ENCODE measurements around the gene IQCH. TPM values are rescaled to one million over a fixed set of nuclear protein-coding genes. Genes with fewer than 3 reads are reported as not detected.

IQCH gene
- total and polyA plus RNA-seq, 9 of the 15 experiments (the other 6 are each of a cell fraction or from before 2014, with no cell fraction given) = 1.8 to 3.9 (median 2.7) TPM

GRCh38 chr15:67372986-67373675 is 118.5 kb downstream of the IQCH start (continued):
- no peak for TF ChIP-seq CBFB (CRISPR knock-in tag; IDR thresholded peaks at IDR 0.05)
- no peak for TF ChIP-seq ELF4 (CRISPR knock-in tag; IDR thresholded peaks at IDR 0.05)
- TF ChIP-seq ZNF445 (CRISPR knock-in tag; IDR thresholded peaks at IDR 0.05; ENCODE audit: low read depth) = no peak
- no peak for TF ChIP-seq BCLAF1 (IDR thresholded peaks at IDR 0.05; ENCODE audit: borderline replicate concordance in 1 of 2, control insufficient read depth in 1 of 2, low read depth in 2 of 2, low read length in 1 of 2)
- TF ChIP-seq HNRNPL (IDR thresholded peaks at IDR 0.05; ENCODE audit: low read depth, low read length) = no peak
- no peak for TF ChIP-seq HDGF (IDR thresholded peaks at IDR 0.05)
- TF ChIP-seq BRD4 (IDR thresholded peaks at IDR 0.05) = no peak
- TF ChIP-seq ETV6 (IDR thresholded peaks at IDR 0.05; ENCODE audit: borderline replicate concordance in 1 of 2, low read depth in 2 of 2, low read length in 1 of 2) = no peak
- no peak for TF ChIP-seq ETV6 (CRISPR knock-in tag; IDR thresholded peaks at IDR 0.05; ENCODE audit: borderline replicate concordance)
- no peak for TF ChIP-seq RBM14 (IDR thresholded peaks at IDR 0.05; ENCODE audit: borderline replicate concordance, insufficient read depth, low read depth, low read length)
- TF ChIP-seq E2F6 (IDR thresholded peaks at IDR 0.05; ENCODE audit: borderline replicate concordance in 1 of 2, extremely low read depth in 1 of 2, insufficient read depth in 1 of 2, insufficient read length in 1 of 2, low read depth in 1 of 2, low read length in 1 of 2, poor library complexity in 1 of 2, severe bottlenecking in 1 of 2) = no peak
- TF ChIP-seq, protein P1, sequence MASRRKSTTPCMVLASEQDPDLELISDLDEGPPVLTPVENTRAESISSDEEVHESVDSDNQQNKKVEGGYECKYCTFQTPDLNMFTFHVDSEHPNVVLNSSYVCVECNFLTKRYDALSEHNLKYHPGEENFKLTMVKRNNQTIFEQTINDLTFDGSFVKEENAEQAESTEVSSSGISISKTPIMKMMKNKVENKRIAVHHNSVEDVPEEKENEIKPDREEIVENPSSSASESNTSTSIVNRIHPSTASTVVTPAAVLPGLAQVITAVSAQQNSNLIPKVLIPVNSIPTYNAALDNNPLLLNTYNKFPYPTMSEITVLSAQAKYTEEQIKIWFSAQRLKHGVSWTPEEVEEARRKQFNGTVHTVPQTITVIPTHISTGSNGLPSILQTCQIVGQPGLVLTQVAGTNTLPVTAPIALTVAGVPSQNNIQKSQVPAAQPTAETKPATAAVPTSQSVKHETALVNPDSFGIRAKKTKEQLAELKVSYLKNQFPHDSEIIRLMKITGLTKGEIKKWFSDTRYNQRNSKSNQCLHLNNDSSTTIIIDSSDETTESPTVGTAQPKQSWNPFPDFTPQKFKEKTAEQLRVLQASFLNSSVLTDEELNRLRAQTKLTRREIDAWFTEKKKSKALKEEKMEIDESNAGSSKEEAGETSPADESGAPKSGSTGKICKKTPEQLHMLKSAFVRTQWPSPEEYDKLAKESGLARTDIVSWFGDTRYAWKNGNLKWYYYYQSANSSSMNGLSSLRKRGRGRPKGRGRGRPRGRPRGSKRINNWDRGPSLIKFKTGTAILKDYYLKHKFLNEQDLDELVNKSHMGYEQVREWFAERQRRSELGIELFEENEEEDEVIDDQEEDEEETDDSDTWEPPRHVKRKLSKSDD (conservative IDR thresholded peaks at IDR 0.05; ENCODE audit: low read length) = no peak
- TF ChIP-seq, protein P2, sequence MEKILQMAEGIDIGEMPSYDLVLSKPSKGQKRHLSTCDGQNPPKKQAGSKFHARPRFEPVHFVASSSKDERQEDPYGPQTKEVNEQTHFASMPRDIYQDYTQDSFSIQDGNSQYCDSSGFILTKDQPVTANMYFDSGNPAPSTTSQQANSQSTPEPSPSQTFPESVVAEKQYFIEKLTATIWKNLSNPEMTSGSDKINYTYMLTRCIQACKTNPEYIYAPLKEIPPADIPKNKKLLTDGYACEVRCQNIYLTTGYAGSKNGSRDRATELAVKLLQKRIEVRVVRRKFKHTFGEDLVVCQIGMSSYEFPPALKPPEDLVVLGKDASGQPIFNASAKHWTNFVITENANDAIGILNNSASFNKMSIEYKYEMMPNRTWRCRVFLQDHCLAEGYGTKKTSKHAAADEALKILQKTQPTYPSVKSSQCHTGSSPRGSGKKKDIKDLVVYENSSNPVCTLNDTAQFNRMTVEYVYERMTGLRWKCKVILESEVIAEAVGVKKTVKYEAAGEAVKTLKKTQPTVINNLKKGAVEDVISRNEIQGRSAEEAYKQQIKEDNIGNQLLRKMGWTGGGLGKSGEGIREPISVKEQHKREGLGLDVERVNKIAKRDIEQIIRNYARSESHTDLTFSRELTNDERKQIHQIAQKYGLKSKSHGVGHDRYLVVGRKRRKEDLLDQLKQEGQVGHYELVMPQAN (IDR thresholded peaks at IDR 0.05; ENCODE audit: borderline replicate concordance) = no peak

All from K562 (cell line).